Stimulated activated effector memory CD8-positive, alpha-beta T cell treated with anti-CD3 and anti-CD28 coated beads, Interleukin-12 subunit alpha, Interleukin-12 subunit beta, amount 100 ng/mL, for 72 hours (primary cell): ENCODE measurements around the gene ISG15.
"Not testable (repeated sequence)": the region's sequence is repeated elsewhere in the genome, so short reads cannot be mapped to it uniquely, and the experiment has no call there.

Experiments
- ATAC-seq: fragments of 150-1000 bp; cut with Tn5 transposase; 2 replicates; pipeline ENCODE4 v1.10.0; 2021
- DNase-seq, 2 donors: peaks; one replicate each; pipeline ENCODE4 v3.0.0; 2021 to 2022; ENCODE audit warnings: low spot score in 2 of 2
- H3K27ac Mint-ChIP-seq: one replicate; pipeline ENCODE4 v1.8.0; 2022; ENCODE audit warnings: mild to moderate bottlenecking, mixed read lengths
- H3K36me3 Mint-ChIP-seq: one replicate; pipeline ENCODE4 v1.8.0; 2022; ENCODE audit warnings: mild to moderate bottlenecking, mixed read lengths
- H3K4me1 Mint-ChIP-seq: one replicate; pipeline ENCODE4 v1.8.0; 2022; ENCODE audit warnings: mixed read lengths
- H3K4me3 Mint-ChIP-seq: one replicate; pipeline ENCODE4 v1.8.0; 2022; ENCODE audit warnings: mild to moderate bottlenecking, mixed read lengths
- H3K9me3 Mint-ChIP-seq: one replicate; pipeline ENCODE4 v1.8.0; 2022; ENCODE audit warnings: mixed read lengths

The ISG15 gene

DNA sequence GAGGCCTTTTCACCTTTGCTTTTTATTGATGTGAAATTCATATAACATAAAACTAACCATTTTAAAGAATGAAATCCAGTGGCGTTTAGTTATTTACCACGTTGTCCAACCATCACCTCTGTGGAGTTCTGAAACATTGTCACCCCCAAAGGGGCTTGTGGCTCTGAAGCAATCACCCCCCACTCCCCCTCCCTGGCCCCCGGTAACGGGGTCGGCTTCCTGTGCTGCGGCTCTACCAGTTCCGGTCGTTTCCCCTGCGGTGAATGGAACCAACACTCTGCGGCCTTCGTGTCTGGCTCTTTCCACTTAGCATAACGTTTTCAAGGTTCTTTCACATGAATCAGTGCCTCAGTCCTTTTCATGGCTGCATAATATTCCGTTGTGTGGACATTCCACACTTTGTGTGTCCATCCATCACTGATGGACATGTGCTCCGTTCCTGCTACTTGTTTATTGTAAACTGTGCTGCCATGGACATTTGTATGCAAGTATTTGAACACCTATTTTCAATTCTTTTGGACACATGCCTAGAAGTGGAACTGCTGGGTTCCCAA is 1.8 kb upstream of the ISG15 start:
- H3K4me3 Mint-ChIP-seq = no peak overlapping the region
- ATAC-seq (no peak), DNase-seq (no peak)
- peaks cover 29% of the 10 kb centered on the region for H3K4me1 Mint-ChIP-seq
- H3K36me3 Mint-ChIP-seq = peaks cover 7% of the 10 kb centered on the region
- peaks cover 2% of the 10 kb centered on the region for H3K9me3 Mint-ChIP-seq
- H3K27ac Mint-ChIP-seq = no peak overlapping the region

DNA sequence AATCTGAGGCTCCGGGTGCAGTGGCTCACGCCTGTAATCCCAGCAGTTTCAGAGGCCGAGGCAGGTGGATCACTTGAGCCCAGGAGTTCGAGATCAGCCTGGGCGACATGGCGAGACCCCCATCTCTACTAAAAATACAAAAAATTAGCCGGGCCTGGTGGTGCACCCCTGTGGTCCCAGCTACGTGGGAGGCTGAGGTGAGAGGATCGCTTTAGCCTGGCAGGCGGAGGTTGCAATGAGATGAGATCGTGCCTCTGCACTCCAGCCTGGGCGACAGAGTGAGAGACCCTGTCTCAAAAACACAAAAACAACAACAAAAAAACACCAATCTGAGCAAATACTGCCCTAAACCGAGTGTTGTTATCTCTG is 577 bp upstream of the ISG15 start:
- H3K4me1 Mint-ChIP-seq = peaks cover 34% of the 10 kb centered on the region
- peak overlapping the region; percentile 96 for H3K27ac Mint-ChIP-seq
- peaks cover 12% of the 10 kb centered on the region for H3K36me3 Mint-ChIP-seq
- peak overlapping the region; percentile 95 for H3K4me3 Mint-ChIP-seq
- not testable (repeated sequence) for DNase-seq, ATAC-seq, H3K9me3 Mint-ChIP-seq

DNA sequence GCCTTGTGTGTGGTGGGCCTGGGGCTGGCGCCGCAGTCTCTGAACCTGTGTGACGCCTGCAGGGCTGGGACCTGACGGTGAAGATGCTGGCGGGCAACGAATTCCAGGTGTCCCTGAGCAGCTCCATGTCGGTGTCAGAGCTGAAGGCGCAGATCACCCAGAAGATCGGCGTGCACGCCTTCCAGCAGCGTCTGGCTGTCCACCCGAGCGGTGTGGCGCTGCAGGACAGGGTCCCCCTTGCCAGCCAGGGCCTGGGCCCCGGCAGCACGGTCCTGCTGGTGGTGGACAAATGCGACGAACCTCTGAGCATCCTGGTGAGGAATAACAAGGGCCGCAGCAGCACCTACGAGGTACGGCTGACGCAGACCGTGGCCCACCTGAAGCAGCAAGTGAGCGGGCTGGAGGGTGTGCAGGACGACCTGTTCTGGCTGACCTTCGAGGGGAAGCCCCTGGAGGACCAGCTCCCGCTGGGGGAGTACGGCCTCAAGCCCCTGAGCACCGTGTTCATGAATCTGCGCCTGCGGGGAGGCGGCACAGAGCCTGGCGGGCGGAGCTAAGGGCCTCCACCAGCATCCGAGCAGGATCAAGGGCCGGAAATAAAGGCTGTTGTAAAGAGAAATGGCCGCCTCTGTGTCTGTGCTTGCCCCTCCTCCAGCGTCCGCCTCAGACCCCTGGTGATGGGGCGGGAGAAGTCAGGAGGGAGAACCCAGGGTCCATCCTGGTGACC is 788 bp downstream of the ISG15 start:
- ATAC-seq = peak; percentile 38
- Mint-ChIP-seq H3K27ac (peak overlapping the region; percentile 96), H3K4me3 (peak overlapping the region; percentile 95), H3K36me3 (peaks cover 12% of the 10 kb centered on the region), H3K9me3 (peaks cover 1% of the 10 kb centered on the region), H3K4me1 (peaks cover 31% of the 10 kb centered on the region)
- DNase-seq = no peak

DNA sequence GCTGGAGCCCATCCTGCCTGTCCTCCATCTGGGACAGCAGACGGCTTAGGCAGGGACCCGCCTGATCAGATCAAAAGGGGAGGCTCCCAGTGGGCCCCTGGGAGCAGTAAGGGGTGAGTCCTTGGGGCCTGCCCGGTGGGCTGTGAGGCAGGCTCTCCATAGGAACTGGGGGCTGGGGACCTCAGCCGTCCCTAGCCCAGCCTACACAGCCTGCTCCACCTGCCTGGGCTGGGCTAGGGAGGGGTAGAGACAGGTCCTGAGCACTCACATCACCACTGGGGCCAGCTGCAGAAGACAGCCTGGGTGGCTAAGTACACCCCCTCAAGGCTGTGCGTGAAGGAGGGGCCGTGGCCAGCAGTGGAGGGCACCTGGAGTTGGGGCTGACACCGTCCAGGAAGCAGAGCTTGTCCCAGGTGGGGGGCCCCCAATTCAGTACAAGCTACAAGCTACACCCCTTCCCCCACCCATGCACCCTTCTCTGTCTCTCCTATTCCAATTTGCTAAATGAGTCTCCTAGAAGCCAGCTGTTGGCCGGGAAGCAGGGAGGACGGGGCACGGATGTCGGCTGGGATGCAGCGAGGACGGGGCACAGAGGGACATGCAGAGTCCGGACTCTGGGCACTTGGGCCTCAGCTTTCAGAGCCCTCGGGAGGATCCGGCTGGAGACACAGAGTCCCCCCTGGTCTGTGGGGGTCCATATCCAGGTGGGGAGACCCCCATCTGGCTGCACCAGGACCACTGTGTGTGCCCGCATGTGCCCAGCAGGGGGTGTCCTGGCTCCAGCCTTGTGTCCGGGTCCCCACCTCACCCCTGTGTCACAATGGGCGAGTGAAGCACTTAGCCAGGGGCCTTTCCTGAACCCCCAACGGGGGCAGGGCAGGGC is 1.7 kb downstream of the ISG15 start:
- Mint-ChIP-seq H3K4me3 (peak overlapping the region; percentile 95), H3K4me1 (peaks cover 28% of the 10 kb centered on the region), H3K9me3 (no peaks in the 10 kb centered on the region), H3K27ac (peak overlapping the region; percentile 96), H3K36me3 (peaks cover 12% of the 10 kb centered on the region)
- DNase-seq (no peak), ATAC-seq (no peak)

DNA sequence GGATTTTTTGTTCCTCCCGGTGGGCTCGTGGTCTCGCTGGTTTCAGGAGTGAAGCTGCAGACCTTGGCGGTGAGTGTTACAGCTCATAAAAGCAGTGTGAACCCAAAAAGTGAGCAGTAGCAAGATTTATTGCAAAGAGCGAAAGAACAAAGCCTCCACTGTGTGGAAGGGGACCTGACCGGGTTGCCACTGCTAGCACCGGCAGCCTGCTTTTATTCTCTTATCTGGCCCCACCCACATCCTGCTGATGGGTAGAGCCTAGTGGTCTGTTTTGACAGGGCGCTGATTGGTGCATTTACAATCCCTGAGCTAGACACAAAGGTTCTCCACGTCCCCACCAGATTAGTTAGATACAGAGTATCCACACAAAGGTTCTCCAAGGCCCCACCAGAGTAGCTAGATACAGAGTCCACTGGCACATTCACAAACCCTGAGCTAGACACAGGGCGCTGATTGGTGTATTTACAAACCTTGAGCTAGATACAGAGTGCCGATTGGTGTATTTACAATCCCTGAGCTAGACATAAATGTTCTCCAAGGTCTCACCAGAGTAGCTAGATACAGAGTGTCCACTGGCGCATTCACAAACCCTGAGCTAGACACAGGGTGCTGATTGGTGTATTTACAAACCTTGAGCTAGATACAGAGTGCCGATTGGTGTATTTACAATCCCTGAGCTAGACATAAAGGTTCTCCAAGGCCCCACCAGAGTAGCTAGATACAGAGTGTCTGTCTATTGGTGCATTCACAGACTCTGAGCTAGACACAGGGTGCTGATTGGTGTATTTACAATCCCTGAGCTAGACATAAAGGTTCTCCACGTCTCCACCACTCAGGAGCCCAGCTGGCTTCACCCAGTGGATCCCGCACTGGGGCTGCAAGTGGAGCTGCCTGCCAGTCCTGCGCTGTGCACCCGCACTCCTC is 4.4 kb downstream of the ISG15 start:
- ATAC-seq, H3K4me3 Mint-ChIP-seq, H3K27ac Mint-ChIP-seq: not testable (repeated sequence)

DNA sequence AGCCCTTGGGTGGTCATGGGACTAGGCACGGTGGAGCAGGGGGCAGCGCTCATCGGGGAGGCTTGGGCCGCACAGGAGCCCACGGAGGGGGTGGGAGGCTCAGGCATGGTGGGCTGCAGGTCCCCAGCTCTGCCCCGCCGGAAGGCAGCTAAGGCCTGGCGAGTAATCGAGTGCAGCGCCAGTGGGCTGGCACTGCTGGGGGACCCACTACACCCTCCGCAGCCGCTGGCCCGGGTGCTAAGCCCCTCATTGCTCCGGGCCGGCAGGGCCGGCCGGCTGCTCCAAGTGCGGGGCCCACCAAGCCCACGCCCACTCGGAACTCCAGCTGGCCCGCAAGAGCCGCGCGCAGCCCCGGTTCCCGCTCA is 5.0 kb downstream of the ISG15 start:
- not testable (repeated sequence) for H3K27ac Mint-ChIP-seq, DNase-seq, ATAC-seq, H3K9me3 Mint-ChIP-seq, H3K4me3 Mint-ChIP-seq
- peaks cover 38% of the 10 kb centered on the region for H3K4me1 Mint-ChIP-seq
- peaks cover 14% of the 10 kb centered on the region for H3K36me3 Mint-ChIP-seq

More for the DNA sequence above, 4.4 kb downstream of the ISG15 start:
- Mint-ChIP-seq H3K36me3 (peaks cover 12% of the 10 kb centered on the region), H3K4me1 (peaks cover 36% of the 10 kb centered on the region)
- H3K9me3 Mint-ChIP-seq, DNase-seq: not testable (repeated sequence)

DNA sequence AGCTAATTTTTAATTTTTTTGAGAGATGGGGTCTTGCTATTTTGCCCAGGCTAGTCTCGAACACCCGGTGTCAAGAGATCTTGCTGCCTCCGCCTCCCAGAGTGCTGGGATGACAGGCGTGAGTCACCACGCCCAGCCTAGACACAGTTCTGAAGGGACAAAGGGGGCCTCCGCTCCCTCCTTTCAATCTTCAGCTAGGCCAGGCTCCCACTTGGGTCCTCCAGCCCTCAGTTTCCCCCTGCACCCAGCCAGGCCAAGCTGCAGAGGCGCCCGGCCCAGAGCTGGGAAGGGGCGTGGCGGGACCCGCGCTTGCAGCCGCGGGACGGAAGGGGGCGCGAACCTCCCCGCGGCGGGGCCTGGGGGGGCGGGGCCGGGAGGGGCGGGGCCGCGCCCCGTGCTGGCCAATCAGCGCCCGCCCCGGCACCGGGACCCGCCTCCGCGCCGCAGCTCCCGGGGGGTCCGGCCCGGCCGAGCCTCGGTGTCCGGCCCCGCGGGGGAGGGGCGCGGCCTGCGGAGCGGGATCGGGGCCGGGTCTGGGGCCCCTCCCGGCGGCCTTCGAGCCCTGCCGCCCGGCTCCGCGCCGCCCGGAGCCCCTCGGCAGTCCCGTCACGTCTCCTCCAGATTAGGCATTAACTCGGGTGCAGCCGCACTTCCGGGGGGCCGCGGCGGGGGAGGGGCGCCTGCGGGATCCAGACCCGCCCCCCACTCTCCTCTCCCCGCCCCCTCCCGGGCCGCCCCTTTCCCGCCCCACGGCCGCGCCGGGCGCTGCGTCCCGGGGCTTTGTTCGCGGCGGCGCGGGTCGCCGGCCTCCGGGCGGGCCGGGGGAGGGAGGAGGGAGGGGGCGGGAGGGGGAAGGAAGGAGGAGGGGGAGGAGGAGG is 6.1 kb downstream of the ISG15 start:
- Mint-ChIP-seq H3K4me1 (peaks cover 29% of the 10 kb centered on the region), H3K36me3 (peaks cover 12% of the 10 kb centered on the region), H3K4me3 (peak overlapping the region; percentile 52), H3K27ac (no peak overlapping the region), H3K9me3 (no peaks in the 10 kb centered on the region)
- DNase-seq (peak; percentile 83 to 88), ATAC-seq (peak; percentile 80)

DNA sequence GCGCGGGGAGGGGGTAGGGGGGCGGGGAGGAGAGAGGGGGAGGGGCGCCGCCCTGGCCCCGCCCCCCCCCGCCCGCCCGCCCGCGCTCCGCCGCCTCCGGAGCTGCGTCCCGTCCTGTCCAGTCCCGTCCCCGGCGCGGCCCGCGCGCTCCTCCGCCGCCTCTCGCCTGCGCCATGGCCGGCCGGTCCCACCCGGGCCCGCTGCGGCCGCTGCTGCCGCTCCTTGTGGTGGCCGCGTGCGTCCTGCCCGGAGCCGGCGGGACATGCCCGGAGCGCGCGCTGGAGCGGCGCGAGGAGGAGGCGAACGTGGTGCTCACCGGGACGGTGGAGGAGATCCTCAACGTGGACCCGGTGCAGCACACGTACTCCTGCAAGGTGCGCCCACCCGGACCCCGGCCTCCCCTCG is 6.7 kb downstream of the ISG15 start, which contains the start of gene AGRN:
TSS of gene AGRN (plus strand) at position 121 of the 405 bp plus-strand sequence. CDS start at position 174, 53 bp downstream.
- peaks cover 23% of the 10 kb centered on the region for H3K4me1 Mint-ChIP-seq
- H3K4me3 Mint-ChIP-seq = peak within 1 kb of the TSS; percentile 52
- peaks cover 12% of the 10 kb centered on the region for H3K36me3 Mint-ChIP-seq
- ATAC-seq (peak; percentile 26), DNase-seq (peak in 1 of 2 donors; percentile 76)
- H3K9me3 Mint-ChIP-seq = no peaks in the 10 kb centered on the region
- H3K27ac Mint-ChIP-seq = no peak within 1 kb of the TSS

DNA sequence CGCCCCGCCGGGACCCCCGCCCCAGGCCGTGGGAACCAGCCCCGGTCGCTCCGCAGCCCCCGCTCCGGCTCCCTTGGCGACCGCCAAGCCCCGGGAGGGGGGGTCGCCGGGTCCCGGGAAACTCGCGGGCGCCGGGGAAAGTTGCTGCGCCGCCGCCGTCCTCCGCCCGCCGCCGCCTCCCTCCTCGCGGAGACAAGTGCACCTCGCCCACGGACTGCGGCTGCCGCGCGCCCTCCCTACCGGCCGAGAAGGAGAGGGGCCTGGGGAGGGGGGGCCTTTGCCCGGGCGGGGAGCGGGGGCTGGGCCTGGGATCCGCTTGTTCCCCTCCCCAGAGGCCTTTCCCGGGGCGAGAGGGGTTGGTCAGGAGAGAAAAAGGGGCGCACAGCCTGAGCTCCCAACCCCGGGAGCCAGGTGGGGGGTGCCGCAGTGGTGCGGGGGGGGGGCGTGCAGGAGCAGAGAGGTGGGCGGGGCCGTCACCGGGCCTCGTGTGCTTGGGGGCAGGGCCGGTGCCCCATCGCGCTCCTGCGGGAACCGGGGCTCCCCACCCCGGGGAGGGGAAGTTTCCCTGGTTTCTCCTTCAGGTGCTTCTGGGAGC is 7.2 kb downstream of the ISG15 start:
- H3K4me1 Mint-ChIP-seq = peaks cover 20% of the 10 kb centered on the region
- ATAC-seq = peak; percentile 6
- peaks cover 12% of the 10 kb centered on the region for H3K36me3 Mint-ChIP-seq
- DNase-seq = no peak
- H3K27ac Mint-ChIP-seq = no peak overlapping the region
- H3K4me3 Mint-ChIP-seq = peak overlapping the region; percentile 52
- no peaks in the 10 kb centered on the region for H3K9me3 Mint-ChIP-seq

DNA sequence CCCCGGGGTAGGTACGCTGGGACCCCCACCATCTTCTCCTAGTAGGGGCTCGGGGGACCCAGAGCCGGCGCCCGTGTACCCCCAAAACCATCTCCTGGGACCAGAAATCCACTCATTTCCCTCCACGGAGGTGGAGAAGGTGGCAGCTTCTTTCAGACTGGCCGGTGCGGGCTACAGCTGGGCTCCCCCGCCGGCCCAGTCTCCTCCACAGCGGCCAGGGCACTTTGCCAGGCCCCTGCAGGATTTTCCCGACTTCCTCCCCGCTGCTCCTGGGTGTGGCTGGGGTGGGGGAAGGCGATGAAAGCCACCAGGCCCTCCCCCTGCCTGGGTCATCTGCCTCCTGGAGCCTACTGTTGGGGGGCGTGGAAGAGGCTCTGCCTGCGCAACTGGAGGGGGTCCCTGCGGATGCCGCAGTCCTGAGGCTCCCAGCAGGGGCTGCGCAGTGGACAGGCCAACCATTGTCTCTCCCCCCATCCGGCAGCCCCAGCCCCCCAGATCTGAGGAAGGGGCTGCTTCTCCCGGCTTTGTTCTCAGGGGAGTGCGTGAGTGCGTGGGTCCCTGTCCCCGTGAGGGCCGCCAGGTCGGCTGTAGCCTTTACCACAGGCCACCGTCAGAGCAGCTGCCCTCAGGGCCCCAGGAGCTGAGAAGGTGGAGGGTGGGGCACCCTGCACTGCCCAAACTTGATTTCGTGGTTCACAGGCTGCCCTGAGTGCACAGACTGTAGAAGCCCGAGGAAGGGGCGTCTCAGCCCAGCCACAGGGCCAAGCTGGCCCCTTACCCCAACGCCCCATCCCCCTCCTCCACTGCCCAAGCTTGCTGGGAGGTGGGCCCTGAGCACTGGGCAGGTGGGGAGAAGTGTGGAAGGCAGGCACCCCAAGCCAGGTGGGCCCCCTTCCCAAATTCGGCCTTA is 8.0 kb downstream of the ISG15 start:
- no peak overlapping the region for H3K27ac Mint-ChIP-seq
- peak overlapping the region; percentile 52 for H3K4me3 Mint-ChIP-seq
- ATAC-seq (no peak), DNase-seq (no peak)
- no peaks in the 10 kb centered on the region for H3K9me3 Mint-ChIP-seq
- peaks cover 12% of the 10 kb centered on the region for H3K36me3 Mint-ChIP-seq
- peaks cover 20% of the 10 kb centered on the region for H3K4me1 Mint-ChIP-seq

DNA sequence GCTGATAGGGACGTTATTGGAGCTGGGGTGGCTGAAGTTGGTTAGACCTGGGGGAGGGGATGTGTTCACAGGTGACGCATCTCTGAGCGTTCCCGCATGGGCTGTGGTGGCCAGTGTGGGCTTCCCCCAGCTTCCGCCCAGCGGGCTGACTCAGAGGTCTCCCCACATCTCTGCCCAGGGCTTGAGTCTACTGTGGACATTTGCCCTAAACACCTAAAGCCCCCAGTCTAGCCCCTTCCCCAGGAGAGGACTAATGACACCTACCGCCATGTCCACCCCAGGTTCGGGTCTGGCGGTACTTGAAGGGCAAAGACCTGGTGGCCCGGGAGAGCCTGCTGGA is 8.6 kb downstream of the ISG15 start:
- H3K27ac Mint-ChIP-seq = no peak overlapping the region
- DNase-seq = no peak
- peaks cover 20% of the 10 kb centered on the region for H3K4me1 Mint-ChIP-seq

DNA sequence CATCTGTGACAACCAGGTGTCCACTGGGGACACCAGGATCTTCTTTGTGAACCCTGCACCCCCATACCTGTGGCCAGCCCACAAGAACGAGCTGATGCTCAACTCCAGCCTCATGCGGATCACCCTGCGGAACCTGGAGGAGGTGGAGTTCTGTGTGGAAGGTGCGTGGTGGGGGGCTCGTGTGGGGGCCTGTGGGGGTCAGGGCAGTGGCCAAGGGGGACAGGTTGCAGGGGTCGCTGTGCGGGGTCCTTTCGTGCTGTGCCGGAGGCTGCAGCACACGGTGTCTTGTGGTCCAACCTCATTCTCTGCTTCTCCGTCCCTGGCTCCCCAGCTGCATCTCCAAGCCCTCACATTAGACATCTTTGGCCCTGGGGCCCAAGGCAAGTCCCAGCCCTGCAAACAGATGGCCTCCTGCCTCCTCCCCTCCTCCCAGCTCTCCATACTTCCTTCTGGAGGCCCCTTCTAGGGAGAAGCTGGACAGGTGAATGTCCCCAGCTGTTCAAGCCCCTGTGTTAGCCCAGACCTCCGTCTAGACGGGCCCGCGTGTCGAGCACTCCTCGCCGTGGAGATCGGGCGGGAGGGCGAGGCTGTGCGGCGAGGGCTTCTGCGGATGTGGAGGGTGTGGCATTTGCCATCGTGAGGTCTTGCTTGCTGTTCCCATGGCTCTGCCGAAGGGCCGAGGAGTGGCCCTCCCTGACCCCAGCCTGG is 9.2 kb downstream of the ISG15 start:
- DNase-seq (no peak), ATAC-seq (no peak)
- Mint-ChIP-seq H3K9me3 (no peaks in the 10 kb centered on the region), H3K36me3 (peaks cover 7% of the 10 kb centered on the region), H3K4me1 (peaks cover 16% of the 10 kb centered on the region), H3K27ac (no peak overlapping the region), H3K4me3 (no peak overlapping the region)

More for the DNA sequence above, 8.6 kb downstream of the ISG15 start:
- Mint-ChIP-seq H3K4me3 (peak overlapping the region; percentile 52), H3K9me3 (no peaks in the 10 kb centered on the region), H3K36me3 (peaks cover 12% of the 10 kb centered on the region)
- no peak for ATAC-seq
